H1 (cell line): ENCODE results near the gene CCR2. TPM values are rescaled to one million over a fixed set of nuclear protein-coding genes. Genes with fewer than 3 reads are reported as not detected.

Experiments
- CTCF ChIA-PET: fragments of 300-600 bp; sonication (Branson Sonifier 250); formaldehyde crosslinking; loops from one replicate; lab custom pipeline; 2021; ENCODE audit not compliant: partially characterized antibody; lab: Charles Lee
- POLR2A ChIA-PET: fragments of 300-600 bp; sonication (Branson Sonifier 250); formaldehyde crosslinking; loops from one replicate; lab custom pipeline; 2021; ENCODE audit warnings: inconsistent platforms; ENCODE audit not compliant: partially characterized antibody; lab: Charles Lee
- DNase-seq, 2 experiments: peaks; one replicate each; pipeline versions ENCODE4 v3.0.0 to v3.0.0-alpha.2; 2010 to 2022; ENCODE audit warnings: low spot score in 2 of 2, low read depth in 1 of 2, mixed read lengths in 1 of 2
- FAIRE-seq: peaks from 2 replicates; lab custom pipeline; 2011; peaks lifted over from hg19 to GRCh38; lab: Jason Lieb, UNC
- H2AFZ ChIP-seq: 2 replicates; pipeline ENCODE4 v1.8.1; 2012; ENCODE audit warnings: low read length, inconsistent platforms
- H2AK5ac ChIP-seq: 2 replicates; pipeline ENCODE4 v1.6.1; 2013; ENCODE audit warnings: low read depth, low read length
- H2BK120ac ChIP-seq: replicated peaks from 2 replicates; pipeline ENCODE3; 2013; ENCODE audit warnings: low read depth, low read length, inconsistent platforms
- H2BK12ac ChIP-seq: 2 replicates; pipeline ENCODE4 v1.6.1; 2013; ENCODE audit warnings: low read depth, low read length
- H2BK15ac ChIP-seq: 2 replicates; pipeline ENCODE4 v1.6.1; 2013; ENCODE audit warnings: low read length
- H2BK20ac ChIP-seq: 2 replicates; pipeline ENCODE4 v1.6.1; 2013; ENCODE audit warnings: low read length
- H2BK5ac ChIP-seq: 2 replicates; pipeline ENCODE4 v1.6.1; 2013; ENCODE audit warnings: low read depth, low read length
- H3K14ac ChIP-seq: 2 replicates; pipeline ENCODE4 v1.6.1; 2013; ENCODE audit warnings: inconsistent platforms; ENCODE audit not compliant: insufficient read length
- H3K18ac ChIP-seq: 2 replicates; pipeline ENCODE4 v1.6.1; 2013; ENCODE audit warnings: low read length; ENCODE audit errors: extremely low read depth
- H3K23ac ChIP-seq: 2 replicates; pipeline ENCODE4 v1.6.1; 2013; ENCODE audit warnings: inconsistent platforms; ENCODE audit not compliant: insufficient read length
- H3K23me2 ChIP-seq: 2 replicates; pipeline ENCODE4 v1.6.1; 2013; ENCODE audit warnings: low read depth, low read length
- H3K27ac ChIP-seq: 2 replicates; pipeline ENCODE4 v1.6.1; 2011; ENCODE audit warnings: low read depth, low read length, inconsistent platforms
- H3K27me3 ChIP-seq, 4 experiments: replicated peaks in 1 of 4; 1 replicate in 1 of 4; 2 replicates in 3 of 4; pipeline versions ENCODE4 v1.6.1 to v1.8.1; 2011 to 2013; ENCODE audit warnings: low read length in 3 of 4, mild to moderate bottlenecking in 3 of 4, inconsistent platforms in 2 of 4, mixed read lengths in 2 of 4, moderate library complexity in 1 of 4; ENCODE audit not compliant: control insufficient read depth in 3 of 4, insufficient read depth in 3 of 4; ENCODE audit errors: extremely low read depth in 1 of 4
- H3K36me3 ChIP-seq, 4 experiments: 2 replicates each; pipeline versions ENCODE4 v1.6.1 to v1.8.1; 2011 to 2013; ENCODE audit warnings: mild to moderate bottlenecking in 4 of 4, low read length in 3 of 4, moderate library complexity in 2 of 4, control low read depth in 1 of 4, inconsistent platforms in 1 of 4; ENCODE audit not compliant: insufficient read depth in 4 of 4, control insufficient read depth in 2 of 4
- H3K4ac ChIP-seq: replicated peaks from 2 replicates; pipeline ENCODE3; 2013; ENCODE audit warnings: low read length, low read depth, mixed read lengths, inconsistent platforms; ENCODE audit not compliant: insufficient read length
- H3K4me1 ChIP-seq, 4 experiments: replicated peaks in 1 of 4; 1 replicate in 1 of 4; 2 replicates in 3 of 4; pipeline versions ENCODE4 v1.6.1 to v1.8.1; 2011 to 2013; ENCODE audit warnings: low read length in 3 of 4, inconsistent platforms in 2 of 4, mixed read lengths in 1 of 4; ENCODE audit not compliant: insufficient read depth in 4 of 4, control insufficient read depth in 3 of 4
- H3K4me2 ChIP-seq, 2 experiments: 2 replicates each; pipeline versions ENCODE4 v1.6.1 to v1.8.1; 2011 to 2013; ENCODE audit warnings: low read depth in 2 of 2, low read length in 2 of 2, control low read depth in 1 of 2, inconsistent platforms in 1 of 2, mild to moderate bottlenecking in 1 of 2; ENCODE audit not compliant: insufficient read depth in 1 of 2
- H3K4me3 ChIP-seq, 4 experiments: fragments of 200-600, 300-600 bp in 1 of 4; sonication (generic), shearing (Covaris generic), sonication (Bioruptor Twin) in 1 of 4; 2 replicates each; pipeline versions ENCODE4 v1.5.1 to v1.8.1; 2011 to 2016; ENCODE audit warnings: low read length in 4 of 4, low read depth in 3 of 4, control low read depth in 2 of 4, inconsistent platforms in 2 of 4, mild to moderate bottlenecking in 2 of 4, mixed read lengths in 1 of 4, moderate library complexity in 1 of 4; ENCODE audit not compliant: insufficient read depth in 2 of 4; ENCODE audit errors: extremely low read depth in 1 of 4
- H3K56ac ChIP-seq: replicated peaks from 2 replicates; pipeline ENCODE3; 2013; ENCODE audit warnings: low read depth, mild to moderate bottlenecking, mixed read lengths, low read length, inconsistent platforms; ENCODE audit not compliant: insufficient read length
- H3K79me1 ChIP-seq: 2 replicates; pipeline ENCODE4 v1.6.1; 2013; ENCODE audit warnings: low read depth, low read length, control low read depth
- H3K79me2 ChIP-seq, 2 experiments: 2 replicates each; pipeline versions ENCODE4 v1.6.1 to v1.8.1; 2012 to 2013; ENCODE audit warnings: low read length in 2 of 2, mild to moderate bottlenecking in 2 of 2, inconsistent platforms in 1 of 2; ENCODE audit not compliant: insufficient read depth in 2 of 2, control insufficient read depth in 1 of 2
- H3K9ac ChIP-seq, 4 experiments: replicated peaks in 1 of 4; 1 replicate in 1 of 4; 2 replicates in 3 of 4; pipeline versions ENCODE4 v1.6.1 to v1.8.1; 2011 to 2013; ENCODE audit warnings: low read depth in 3 of 4, low read length in 3 of 4, control low read depth in 2 of 4, mild to moderate bottlenecking in 2 of 4, moderate library complexity in 2 of 4, inconsistent platforms in 1 of 4; ENCODE audit errors: extremely low read depth in 1 of 4
- H3K9me3 ChIP-seq, 2 experiments: 2 replicates each; pipeline versions ENCODE4 v1.6.1 to v1.8.1; 2012 to 2013; ENCODE audit warnings: mild to moderate bottlenecking in 2 of 2, moderate library complexity in 2 of 2, control low read depth in 1 of 2, inconsistent platforms in 1 of 2, low read depth in 1 of 2, low read length in 1 of 2, mixed read lengths in 1 of 2; ENCODE audit not compliant: insufficient read depth in 2 of 2
- H4K20me1 ChIP-seq, 2 experiments: replicated peaks in 1 of 2; 2 replicates each; pipeline versions ENCODE3 to v1.8.1; 2011 to 2013; ENCODE audit warnings: inconsistent platforms in 2 of 2, low read length in 2 of 2, mild to moderate bottlenecking in 1 of 2; ENCODE audit not compliant: insufficient read depth in 2 of 2, control insufficient read depth in 1 of 2
- H4K5ac ChIP-seq: 2 replicates; pipeline ENCODE4 v1.6.1; 2013; ENCODE audit warnings: low read length, low read depth, mixed read lengths, inconsistent platforms; ENCODE audit not compliant: insufficient read length
- H4K8ac ChIP-seq: 2 replicates; pipeline ENCODE4 v1.8.0; 2013; ENCODE audit warnings: mild to moderate bottlenecking, moderate library complexity, low read length, inconsistent platforms; ENCODE audit not compliant: insufficient read depth; ENCODE audit errors: extremely low read depth
- H4K91ac ChIP-seq: replicated peaks from 2 replicates; pipeline ENCODE3; 2013; ENCODE audit warnings: low read length, mixed read lengths, inconsistent platforms; ENCODE audit not compliant: insufficient read length
- CBX5 ChIP-seq: fragments of 300-800, 300-1000 bp; sonication (generic); IDR thresholded peaks from 2 replicates; pipeline ENCODE4 v1.7.1; 2016; ENCODE audit warnings: antibody characterized with exemption, low read length, low read depth
- CEBPB ChIP-seq: IDR thresholded peaks from 2 replicates; pipeline ENCODE4 v1.6.1; 2012; ENCODE audit warnings: low read depth, low read length
- EZH2 ChIP-seq: fragments of 200-600 bp; sonication (generic); IDR thresholded peaks from 2 replicates; pipeline ENCODE4 v1.7.1; 2012; ENCODE audit warnings: low read depth, mild to moderate bottlenecking, moderate library complexity, low read length, inconsistent platforms; ENCODE audit not compliant: severe bottlenecking
- GTF2F1 ChIP-seq: IDR thresholded peaks from 2 replicates; pipeline ENCODE4 v1.6.1; 2012; ENCODE audit warnings: low read depth, low read length, improper control_type of control experiment, borderline replicate concordance
- POU5F1 ChIP-seq: IDR thresholded peaks from 2 replicates; pipeline ENCODE4 v1.6.1; 2011; ENCODE audit warnings: low read depth, mild to moderate bottlenecking, low read length, moderate library complexity
- RAD21 ChIP-seq, 2 experiments: IDR thresholded peaks in 1 of 2; conservative IDR thresholded peaks in 1 of 2; 2 replicates each; pipeline ENCODE4 v1.6.1; 2011; ENCODE audit warnings: low read depth in 2 of 2, low read length in 2 of 2, improper control_type of control experiment in 1 of 2, inconsistent platforms in 1 of 2, mild to moderate bottlenecking in 1 of 2, moderate library complexity in 1 of 2
- SIN3A ChIP-seq, 2 experiments: IDR thresholded peaks in 1 of 2; conservative IDR thresholded peaks in 1 of 2; 2 replicates each; pipeline ENCODE4 v1.6.1; 2011 to 2012; ENCODE audit warnings: low read length in 2 of 2, improper control_type of control experiment in 1 of 2, low read depth in 1 of 2, mild to moderate bottlenecking in 1 of 2
- SP4 ChIP-seq: IDR thresholded peaks from 2 replicates; pipeline ENCODE4 v1.6.1; 2012; ENCODE audit warnings: low read length, inconsistent platforms
- SRF ChIP-seq: IDR thresholded peaks from 2 replicates; pipeline ENCODE4 v1.6.1; 2011; ENCODE audit warnings: mild to moderate bottlenecking, low read depth, low read length, moderate library complexity
- TEAD4 ChIP-seq: IDR thresholded peaks from 2 replicates; pipeline ENCODE4 v1.6.1; 2012; ENCODE audit warnings: low read depth, low read length, inconsistent platforms, mixed read lengths
- WGBS, 2 experiments: shearing (Covaris generic) in 1 of 2; methylation state at CpG; one replicate each; pipeline versions ENCODE4 v1.1.6 to v1.1.7; 2013 to 2015; ENCODE audit warnings: low lambda C conversion rate in 2 of 2, mixed read lengths in 2 of 2, inconsistent platforms in 1 of 2, low coverage in 1 of 2, missing lambda C conversion rate in 1 of 2; ENCODE audit not compliant: insufficient replicate concordance in 2 of 2, insufficient coverage in 1 of 2, insufficient read length in 1 of 2; ENCODE audit errors: extremely low coverage in 1 of 2, missing lambda C conversion rate in 1 of 2; 5-methylcytosine and 5-hydroxymethylcytosine counted together
- polyA plus RNA-seq, 7 experiments: library from polyadenylated mRNA; depleted of rRNA in 3 of 7; stranded (reverse) in 5 of 7; unstranded in 2 of 7; fragments of >200 nt in 5 of 7; fragments of 200-250 nt in 2 of 7; gene quantifications; 1 replicate in 5 of 7; 2 replicates in 1 of 7; 4 replicates in 1 of 7; pipeline versions ENCODE4 v1.2.1 to v1.2.3, GENCODE V29; 2011 to 2013; ENCODE audit warnings: missing spikeins in 2 of 7, mixed read lengths in 2 of 7
- total RNA-seq: library from RNA; stranded (reverse); fragmentation: NEBNext Ultra II Directional; extraction: Animal tissue kit (Norgen Biotek cat#: 25700); gene quantifications from 2 replicates; pipeline ENCODE4 v1.2.1, GENCODE V29; 2021
- TF ChIP-seq, protein P1 (sequence below), 3 experiments: IDR thresholded peaks; 1 replicate in 2 of 3; 2 replicates in 1 of 3; pipeline versions ENCODE4 v1.5.1 to v1.6.1; 2011; ENCODE audit warnings: low read length in 3 of 3, mild to moderate bottlenecking in 3 of 3, inconsistent platforms in 2 of 3, low read depth in 1 of 3, moderate library complexity in 1 of 3; ENCODE audit not compliant: insufficient read depth in 1 of 3; ENCODE audit errors: control extremely low read depth in 1 of 3

Gene CCR2
- total and polyA plus RNA-seq, 2 of the 8 experiments (the other 6 are each of a cell fraction or from before 2014, with no cell fraction given) = not detected

DNA sequence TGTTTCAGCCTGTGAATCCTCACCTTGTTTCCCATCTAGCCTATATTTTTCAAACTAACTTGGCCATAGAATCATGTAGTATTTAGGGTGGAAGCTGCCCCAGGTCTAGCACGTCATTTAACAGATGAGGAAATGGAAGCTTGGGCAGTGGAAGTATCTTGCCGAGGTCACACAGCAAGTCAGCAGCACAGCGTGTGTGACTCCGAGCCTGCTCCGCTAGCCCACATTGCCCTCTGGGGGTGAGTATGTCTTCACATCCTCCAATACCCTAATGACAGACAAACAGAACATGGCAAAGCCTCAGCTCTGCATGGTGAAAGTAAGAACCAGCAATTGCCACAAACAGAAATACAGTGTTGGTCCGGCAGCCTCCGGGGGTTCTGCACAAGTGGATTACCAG lies 14.7 kb downstream of the CCR2 start:
- no peak overlapping the region for H4K91ac ChIP-seq
- TF ChIP-seq POU5F1 (no peak), GTF2F1 (no peak), RAD21 (IDR thresholded peaks at IDR 0.05 in 1 of 2, conservative IDR thresholded peaks at IDR 0.05 in 1 of 2; ENCODE audit: low read depth in 2 of 2, low read length in 2 of 2) (peak; percentile 89 to 90), SIN3A (conservative IDR thresholded peaks at IDR 0.05 in 1 of 2, IDR thresholded peaks at IDR 0.05 in 1 of 2; ENCODE audit: low read depth in 1 of 2, low read length in 2 of 2) (no peak), CEBPB (no peak), TEAD4 (0 out of 2 replicates have a peak, but pooled peaks have one; percentile 32), SP4 (no peak), CBX5 (no peak), SRF (no peak), EZH2 (no peak)
- TF ChIP-seq, protein P1, sequence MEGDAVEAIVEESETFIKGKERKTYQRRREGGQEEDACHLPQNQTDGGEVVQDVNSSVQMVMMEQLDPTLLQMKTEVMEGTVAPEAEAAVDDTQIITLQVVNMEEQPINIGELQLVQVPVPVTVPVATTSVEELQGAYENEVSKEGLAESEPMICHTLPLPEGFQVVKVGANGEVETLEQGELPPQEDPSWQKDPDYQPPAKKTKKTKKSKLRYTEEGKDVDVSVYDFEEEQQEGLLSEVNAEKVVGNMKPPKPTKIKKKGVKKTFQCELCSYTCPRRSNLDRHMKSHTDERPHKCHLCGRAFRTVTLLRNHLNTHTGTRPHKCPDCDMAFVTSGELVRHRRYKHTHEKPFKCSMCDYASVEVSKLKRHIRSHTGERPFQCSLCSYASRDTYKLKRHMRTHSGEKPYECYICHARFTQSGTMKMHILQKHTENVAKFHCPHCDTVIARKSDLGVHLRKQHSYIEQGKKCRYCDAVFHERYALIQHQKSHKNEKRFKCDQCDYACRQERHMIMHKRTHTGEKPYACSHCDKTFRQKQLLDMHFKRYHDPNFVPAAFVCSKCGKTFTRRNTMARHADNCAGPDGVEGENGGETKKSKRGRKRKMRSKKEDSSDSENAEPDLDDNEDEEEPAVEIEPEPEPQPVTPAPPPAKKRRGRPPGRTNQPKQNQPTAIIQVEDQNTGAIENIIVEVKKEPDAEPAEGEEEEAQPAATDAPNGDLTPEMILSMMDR (IDR thresholded peaks at IDR 0.05; ENCODE audit: control extremely low read depth in 1 of 3, insufficient read depth in 1 of 3, low read depth in 1 of 3, low read length in 3 of 3) = peak; percentile 77 to 78 (median 77)

More for the DNA sequence above, 14.7 kb downstream of the CCR2 start:
- H3K79me1 ChIP-seq = no peaks in the 10 kb centered on the region
- peak; percentile 85 for FAIRE-seq
- peaks cover 0 to 5% (median 0%) of the 10 kb centered on the region in 4 experiments; a peak in 1 of 7 replicates for H3K27me3 ChIP-seq
- no peak overlapping the region for H3K27ac ChIP-seq
- H2BK20ac ChIP-seq = no peak overlapping the region
- H2BK120ac ChIP-seq = no peak overlapping the region
- H3K4me3 ChIP-seq = no peak overlapping the region
- no peaks in the 10 kb centered on the region for H3K4me1 ChIP-seq
- no peaks in the 10 kb centered on the region for H3K23me2 ChIP-seq
- H3K79me2 ChIP-seq = no peaks in the 10 kb centered on the region
- H4K5ac ChIP-seq = no peak overlapping the region
- no peak overlapping the region for H3K23ac ChIP-seq
- H3K56ac ChIP-seq = no peak overlapping the region
- no peak overlapping the region for H4K8ac ChIP-seq
- no peaks in the 10 kb centered on the region for H3K9me3 ChIP-seq
- H4K20me1 ChIP-seq = no peaks in the 10 kb centered on the region
- no peak overlapping the region; the same call in 1 of the 2 replicates for H3K18ac ChIP-seq
- DNase-seq = peak; percentile 43 to 60
- H2AFZ ChIP-seq = peak overlapping the region; percentile 93
- no peak overlapping the region for H3K4me2 ChIP-seq
- H2AK5ac ChIP-seq = no peak overlapping the region
- H3K9ac ChIP-seq = no peak overlapping the region
- ChIA-PET CTCF (interaction anchor here (0.6 to 12.9 kb wide), 33 partner anchors 9 to 400 kb away, joined by 3 to 164 read pairs (median 4); partner anchors contain the start of genes CCR1 and CCRL2), POLR2A (no interaction called here)
- H3K4ac ChIP-seq = no peak overlapping the region
- no peak overlapping the region for H2BK12ac ChIP-seq
- no peak overlapping the region for H2BK5ac ChIP-seq
- no peak overlapping the region for H3K14ac ChIP-seq
- WGBS, 2 experiments = 72% methylated on average over 7 of the region's 7 CpGs; no CpG with 5 or more reads in 1 of the 2 experiments
- H2BK15ac ChIP-seq = no peak overlapping the region
- no peaks in the 10 kb centered on the region for H3K36me3 ChIP-seq
